Left cardiac atrium (tissue), 4 donors: Measurements from ENCODE around the gene CCDC127. TPM values are rescaled to one million over a fixed set of nuclear protein-coding genes. Genes with fewer than 3 reads are reported as not detected.

Experiments used
- ATAC-seq, 2 donors: fragments of 200-7000 bp; cut with Tn5 transposase; one replicate each; pipeline ENCODE4 v1.9.1; 2020; ENCODE audit warnings: mild to moderate bottlenecking in 2 of 2, moderate library complexity in 2 of 2
- DNase-seq: peaks from one replicate; pipeline ENCODE4 v3.0.0-alpha.2; 2020
- intact Hi-C, 2 donors: fragments of 100-400 bp; cut with DNase I; formaldehyde crosslinking; loops; one replicate each; pipeline versions ENCODE4 v1.14.1 to v1.15.1; 2022 to 2023
- total RNA-seq, 2 donors: library from RNA; stranded (reverse); fragmentation: NEBNext Ultra II Directional; extraction: Animal tissue kit (Norgen Biotek cat#: 25700); gene quantifications; one replicate each; pipeline ENCODE4 v1.2.1, GENCODE V29; 2021
- donor health status: DM: no; HTN: yes; CAD: no.
- donor health status: DM: no; HTN: yes; CAD: no; lungs with severe emphysema.
- donor health status: DM: yes; HTN: yes; CAD: no.
- donor health status: Dilated cardiomyopathy.

CCDC127 gene
- total RNA-seq, 2 donors from 2014 or later: 7.8 to 9.6 TPM

DNA sequence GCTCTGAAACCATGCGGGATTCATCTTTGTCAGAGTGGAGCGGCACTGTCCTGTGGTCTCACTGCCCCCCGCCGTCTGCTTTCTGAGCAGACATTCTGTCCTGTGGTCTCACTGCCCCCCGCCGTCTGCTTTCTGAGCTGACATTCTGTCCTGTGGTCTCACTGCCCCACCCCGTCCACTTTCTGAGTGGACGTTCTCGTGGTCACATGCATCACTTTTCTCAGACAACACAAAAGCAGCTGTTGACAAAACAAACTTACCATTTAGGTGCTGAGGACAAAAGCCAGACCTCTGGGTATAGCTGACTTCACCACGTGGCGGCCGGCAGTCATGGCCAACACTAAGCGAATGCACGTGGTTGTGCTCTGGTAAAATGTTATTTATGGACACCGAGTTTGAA, 23.9 kb downstream of the CCDC127 start:
- intact Hi-C loops: no loop called here
- DNase-seq: no peak
- ATAC-seq: peak in 1 of 2 donors; percentile 32

DNA sequence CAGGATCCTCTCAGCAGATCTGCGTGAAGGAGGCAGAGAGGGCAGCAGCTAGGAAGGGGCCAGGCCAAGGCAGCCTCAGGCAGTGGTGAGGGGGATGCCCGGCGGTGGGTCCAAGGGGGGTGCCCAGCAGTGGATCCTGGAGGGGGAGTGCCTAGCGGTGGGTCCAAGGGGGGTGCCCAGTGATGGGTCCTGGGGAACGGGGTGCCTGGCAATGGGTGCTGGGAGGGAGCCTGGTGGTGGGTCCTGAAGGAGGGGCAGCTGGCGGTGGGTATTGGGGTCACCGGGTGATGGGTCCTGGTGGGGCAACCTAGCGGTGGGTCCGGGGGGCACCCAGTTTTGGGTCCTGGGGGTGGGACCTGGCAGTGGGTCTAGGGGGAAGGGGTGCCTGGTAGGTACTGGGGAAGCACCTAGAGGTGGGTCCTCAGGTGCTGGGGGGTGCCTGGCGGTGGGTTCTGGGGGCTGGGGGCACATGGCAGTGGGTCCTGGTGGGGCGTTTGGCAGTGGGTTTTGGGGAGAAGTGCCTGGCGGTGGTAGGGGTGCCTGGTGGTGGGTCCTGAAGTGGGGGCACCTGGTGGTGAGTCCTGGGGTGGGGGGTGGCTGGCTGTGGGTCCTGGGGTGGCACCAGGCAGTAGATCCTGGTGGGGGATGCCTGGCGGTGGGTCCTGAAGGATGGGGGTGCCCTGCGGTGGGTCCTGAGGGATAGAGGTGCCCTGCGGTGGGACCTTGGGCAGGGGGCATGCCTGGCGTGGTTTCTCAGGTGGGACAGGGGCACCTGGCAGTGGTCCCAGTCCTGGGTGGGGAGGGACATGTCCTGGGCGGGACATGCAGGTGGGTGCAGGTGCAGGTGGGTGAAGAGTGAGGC, 24.8 kb downstream of the CCDC127 start:
- intact Hi-C loops: no loop called here
- DNase-seq (no peak), ATAC-seq (no peak)

DNA sequence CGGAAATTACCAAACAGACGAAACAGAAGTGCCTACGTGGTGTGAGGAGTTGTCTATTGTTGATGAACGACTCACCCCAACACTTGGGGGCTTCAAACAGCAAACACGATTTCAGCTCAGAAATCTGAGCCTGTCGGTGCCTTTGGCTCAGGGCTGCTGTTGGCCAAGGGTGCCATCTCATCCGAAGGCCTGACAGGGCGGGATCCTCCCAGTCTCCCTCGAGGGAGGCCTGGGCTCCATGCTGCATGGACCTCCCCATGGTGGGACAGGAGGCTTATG, 25.3 kb downstream of the CCDC127 start:
- ATAC-seq (no peak), DNase-seq (no peak)
- intact Hi-C loops: no loop called here

DNA sequence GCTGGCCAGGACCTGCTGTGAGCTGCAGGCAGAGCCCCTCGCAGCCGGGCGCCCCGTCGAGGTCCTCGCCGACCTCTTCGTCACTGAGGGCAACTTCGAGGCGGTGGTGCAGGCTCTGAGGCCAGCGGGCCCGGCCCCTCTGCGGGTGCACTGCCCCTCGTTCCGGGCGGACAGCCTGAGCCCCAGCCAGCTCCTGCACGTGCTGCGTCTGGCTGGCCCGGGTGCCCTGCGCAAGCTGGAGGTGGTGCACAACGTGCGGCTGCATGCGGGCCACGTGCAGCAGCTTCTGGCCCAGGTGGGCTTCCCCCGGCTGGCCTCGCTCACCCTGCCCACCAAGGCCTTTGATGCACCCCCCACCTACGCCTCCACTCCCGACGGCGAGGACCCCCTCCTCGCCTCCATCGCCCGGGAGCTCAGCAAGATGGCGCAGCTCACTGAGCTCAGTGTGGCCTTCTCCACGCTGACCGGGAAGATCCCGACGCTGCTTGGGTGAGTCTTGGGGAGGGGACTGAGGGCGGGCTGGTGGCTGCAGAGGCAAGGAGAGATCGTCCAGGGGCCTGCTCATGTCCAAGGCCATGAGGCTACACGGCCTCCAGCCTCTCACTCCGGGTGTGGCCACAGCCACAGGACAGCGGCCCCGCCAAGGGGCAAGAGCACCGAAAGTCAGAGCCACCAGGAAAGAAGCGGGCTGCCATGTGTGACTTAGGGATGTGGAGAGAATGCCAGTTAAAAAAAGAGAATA, 25.8 kb downstream of the CCDC127 start:
- intact Hi-C loops: no loop called here
- ATAC-seq (no peak), DNase-seq (no peak)

DNA sequence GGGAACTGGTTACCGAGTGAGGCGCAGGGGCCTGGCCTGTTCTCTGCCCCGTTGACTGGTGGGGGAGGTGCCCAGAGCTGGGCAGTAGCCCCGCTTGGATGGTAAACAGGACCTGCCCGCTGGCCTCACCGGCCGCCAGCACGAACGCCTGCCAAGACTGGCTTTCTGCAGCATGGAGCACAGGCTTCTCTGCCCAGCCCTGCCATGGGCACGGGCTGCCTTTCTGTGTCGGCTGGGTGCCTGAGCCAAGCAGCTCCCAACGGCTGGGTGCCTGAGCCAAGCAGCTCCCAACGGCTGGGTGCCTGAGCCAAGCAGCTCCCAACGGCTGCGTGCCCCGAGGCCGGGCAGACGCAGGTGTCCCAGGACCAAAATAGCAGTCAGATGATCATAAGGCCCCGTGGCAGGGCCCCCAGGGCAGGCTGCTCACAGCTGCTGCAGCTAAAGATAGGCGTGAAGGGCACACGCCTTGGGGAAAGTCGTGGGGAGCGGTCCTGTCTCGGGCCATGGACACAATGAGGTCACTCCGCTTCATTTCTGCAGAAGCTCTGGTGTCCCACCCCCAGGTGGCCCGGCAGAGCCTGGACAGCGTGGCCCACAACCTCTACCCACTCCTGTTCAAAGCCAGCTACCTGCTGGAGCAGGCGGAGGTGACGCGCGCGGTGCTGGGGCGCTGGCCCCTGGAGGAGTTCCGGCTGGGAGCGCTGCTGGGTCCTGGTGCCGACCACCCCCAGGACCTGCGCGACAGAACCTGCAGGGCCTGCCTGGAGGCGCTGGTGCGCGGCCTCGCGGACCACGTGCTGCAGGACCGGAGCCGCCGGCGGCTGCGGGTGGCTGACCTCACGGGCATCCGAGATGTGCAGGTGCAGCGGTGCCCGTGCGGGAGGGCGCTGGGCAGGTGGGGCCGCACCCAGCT, 26.7 kb downstream of the CCDC127 start, which contains the start of gene LRRC14B:
Gene LRRC14B (plus strand): TSS at position 460 of the 913 bp plus-strand sequence. CDS start 44 bp downstream, at position 504.
- intact Hi-C loops: no loop called here
- peak; percentile 66 to 73 for ATAC-seq
- DNase-seq: peak; percentile 71

DNA sequence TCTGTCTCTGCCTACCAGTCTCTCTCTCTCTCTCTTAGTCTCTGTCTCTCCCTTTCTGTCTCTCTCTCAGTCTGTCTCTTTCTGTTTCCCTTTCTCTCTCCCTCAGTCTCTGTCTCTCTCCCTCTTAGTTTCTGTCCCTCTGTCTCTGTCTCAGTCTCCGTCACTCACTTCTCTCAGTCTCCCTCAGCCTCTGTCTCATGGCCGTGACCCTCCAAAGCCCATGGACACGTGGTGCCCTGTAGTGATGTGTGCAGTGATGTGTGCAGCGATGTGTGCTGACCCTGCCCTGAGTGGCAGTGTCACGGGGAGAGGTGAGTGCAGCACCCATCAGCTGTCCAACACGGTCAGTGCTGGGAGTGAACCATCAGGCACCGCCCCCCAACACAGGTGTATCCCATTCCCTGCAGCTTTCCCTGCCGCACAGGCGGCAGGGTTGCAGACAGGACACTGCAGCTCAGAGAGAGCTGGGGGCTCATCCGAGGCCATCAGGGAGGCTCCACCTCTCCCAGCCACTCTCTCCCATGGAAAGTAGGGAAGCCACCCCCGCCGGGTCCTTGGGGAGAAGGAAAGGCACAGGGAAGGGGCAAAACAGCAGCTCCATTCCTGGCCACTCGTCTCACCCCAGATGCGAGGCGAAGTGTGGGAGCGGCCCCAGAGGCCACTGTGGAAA, 27.5 kb downstream of the CCDC127 start:
- no peak for DNase-seq
- intact Hi-C loops: no loop called here
- ATAC-seq: peak in 1 of 2 donors; percentile 4

DNA sequence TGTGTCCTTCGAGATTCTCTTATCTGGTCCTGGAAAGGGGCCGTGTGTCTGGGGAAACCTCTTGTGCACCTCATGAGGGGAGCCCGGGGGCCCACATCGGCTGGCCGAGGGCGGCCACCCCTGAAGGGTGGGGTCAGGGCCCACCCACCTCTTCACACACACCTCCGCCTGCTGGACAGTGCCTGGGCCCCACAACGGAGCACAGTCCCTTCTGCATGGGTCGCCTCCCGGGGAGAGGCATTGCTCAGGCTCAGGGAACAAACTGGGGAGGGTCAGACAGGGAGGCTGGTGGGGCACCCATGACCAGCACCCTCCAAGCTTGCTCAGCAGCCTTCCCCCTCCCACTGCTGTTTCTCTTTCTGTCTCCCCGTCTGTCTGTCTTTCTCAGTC, 28.0 kb downstream of the CCDC127 start:
- DNase-seq (no peak), ATAC-seq (no peak)
- intact Hi-C loops: no loop called here

DNA sequence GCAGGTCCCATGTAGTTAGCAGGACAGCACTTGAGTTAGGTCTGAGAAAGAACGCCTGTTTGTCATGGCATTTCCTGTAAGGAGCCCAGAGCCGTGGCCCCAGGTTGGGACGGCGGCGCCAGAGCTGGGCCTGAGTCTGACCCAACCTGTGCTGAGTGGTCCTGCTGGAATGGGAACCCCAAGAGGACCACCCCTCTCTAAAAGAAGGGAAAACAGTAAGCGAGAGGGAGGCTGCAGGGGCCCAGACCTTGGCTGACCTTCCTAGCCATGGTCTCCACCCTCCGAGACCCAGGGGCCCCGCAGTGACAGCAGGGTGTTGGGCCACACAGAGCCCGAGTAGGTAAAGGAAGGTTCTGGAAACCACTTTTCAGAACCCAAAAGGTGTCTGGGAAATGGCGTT, 28.5 kb downstream of the CCDC127 start:
- DNase-seq: no peak
- intact Hi-C loops: no loop called here
- no peak for ATAC-seq

DNA sequence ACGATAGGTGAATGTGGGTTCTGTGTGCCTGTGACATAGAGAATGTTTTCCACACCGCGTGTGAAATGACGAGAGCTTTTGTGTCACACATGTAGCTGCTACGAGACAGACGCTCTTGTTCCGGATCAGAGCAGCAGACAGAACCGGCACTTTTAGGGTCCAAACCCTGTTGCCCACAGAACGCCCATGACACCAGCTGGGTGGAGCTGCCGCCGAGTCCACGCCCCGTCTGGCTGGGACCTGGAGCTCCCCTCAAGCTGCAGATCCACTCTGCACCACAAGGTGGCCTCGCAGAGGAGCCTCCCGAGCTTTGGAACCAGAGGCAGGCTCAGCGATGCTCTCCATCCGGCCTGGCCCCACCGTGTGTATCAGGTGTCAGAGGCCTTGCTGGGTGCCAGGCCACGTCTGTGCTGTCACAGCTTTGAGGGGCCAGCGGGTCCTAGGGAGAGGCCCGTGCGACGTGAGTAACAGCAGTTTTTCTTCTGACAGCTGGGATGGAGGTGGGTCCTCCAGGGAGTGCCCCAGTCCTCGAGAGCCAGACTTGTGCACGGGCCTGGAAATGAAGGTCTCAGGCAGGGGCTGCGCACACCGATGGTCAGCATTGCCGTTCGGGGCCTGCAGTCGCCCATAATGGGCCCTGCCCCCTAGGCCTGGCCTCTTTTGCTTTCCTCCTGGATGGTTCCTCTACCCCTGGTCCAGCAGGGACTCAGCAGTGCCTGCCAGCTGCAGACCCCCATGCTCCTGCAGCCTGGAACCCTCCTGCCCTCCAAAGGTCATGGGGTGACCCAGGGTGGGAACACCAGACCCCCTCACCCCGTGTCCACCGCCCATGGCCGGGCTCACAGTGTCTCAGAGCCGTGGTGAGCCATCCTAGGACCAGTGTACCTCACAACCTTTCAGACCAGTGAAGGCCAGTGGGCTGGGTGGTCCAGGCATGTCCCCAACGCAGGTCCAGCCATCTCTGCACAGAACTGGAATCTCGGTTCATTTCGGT, 29.2 kb downstream of the CCDC127 start:
- peak; percentile 71 to 78 for ATAC-seq
- intact Hi-C loops: no loop called here
- DNase-seq: peak; percentile 91

DNA sequence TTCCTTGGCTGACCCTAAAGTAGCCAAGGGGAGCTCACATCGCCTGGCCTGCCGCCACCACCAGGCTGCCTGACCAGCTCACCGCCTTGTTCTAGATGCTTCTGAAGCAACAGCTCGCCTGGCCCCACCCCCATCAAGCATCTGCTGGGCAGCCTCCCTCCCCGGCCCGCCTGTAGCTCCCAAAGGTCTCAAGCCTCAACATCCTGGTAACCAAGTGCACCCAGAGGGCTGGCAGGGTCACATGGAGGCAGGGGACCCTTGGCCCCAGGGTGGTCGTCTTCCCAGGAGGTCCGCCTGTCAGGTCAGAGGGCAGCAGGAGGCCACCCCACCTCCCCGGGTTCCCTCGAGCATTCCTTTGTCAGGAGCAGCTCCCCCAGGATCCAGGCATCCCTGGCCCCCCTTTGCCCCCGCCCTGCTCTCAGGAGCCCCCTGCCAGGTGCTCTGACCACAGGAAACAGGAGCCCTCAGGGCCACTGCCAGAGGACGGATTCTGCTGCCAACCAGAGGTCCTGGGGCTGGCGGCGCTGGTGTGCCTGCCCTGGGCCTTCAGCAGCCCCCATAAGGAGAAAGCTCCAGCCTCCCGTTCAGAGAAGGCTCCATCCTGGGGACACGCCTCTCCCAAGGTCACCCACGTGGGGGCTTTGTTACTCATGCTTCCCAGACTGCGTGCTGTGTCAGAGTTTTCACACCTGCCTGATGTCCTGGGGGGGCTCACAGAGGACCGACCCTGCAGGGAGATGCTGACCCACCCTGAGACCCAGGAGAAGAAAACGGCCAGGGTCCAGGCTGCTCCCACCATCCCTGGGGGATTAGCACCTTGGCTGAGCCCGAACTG, 30.1 kb downstream of the CCDC127 start:
- ATAC-seq: no peak
- intact Hi-C loops: no loop called here
- DNase-seq: peak; percentile 25

DNA sequence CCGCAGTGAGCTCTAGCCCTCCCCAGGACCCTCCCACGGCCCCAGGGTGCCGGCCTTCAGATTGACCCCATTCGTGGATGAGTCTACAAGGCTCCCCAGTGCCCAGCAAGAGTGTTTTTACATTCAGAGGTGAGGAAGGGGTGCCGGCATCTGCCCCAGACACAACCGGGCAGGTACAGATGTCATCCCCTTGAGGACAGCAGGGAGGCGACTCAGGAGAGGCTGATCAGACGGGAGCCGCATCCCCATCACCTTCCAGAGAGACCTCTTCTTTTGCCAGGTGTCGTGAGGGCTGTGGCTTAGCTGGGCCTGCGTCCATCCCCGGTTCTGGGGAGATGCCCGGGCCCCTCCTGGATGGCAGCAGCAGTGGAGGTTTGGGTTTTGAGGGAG, 30.9 kb downstream of the CCDC127 start:
- no peak for ATAC-seq
- intact Hi-C loops: no loop called here
- peak; percentile 22 for DNase-seq

DNA sequence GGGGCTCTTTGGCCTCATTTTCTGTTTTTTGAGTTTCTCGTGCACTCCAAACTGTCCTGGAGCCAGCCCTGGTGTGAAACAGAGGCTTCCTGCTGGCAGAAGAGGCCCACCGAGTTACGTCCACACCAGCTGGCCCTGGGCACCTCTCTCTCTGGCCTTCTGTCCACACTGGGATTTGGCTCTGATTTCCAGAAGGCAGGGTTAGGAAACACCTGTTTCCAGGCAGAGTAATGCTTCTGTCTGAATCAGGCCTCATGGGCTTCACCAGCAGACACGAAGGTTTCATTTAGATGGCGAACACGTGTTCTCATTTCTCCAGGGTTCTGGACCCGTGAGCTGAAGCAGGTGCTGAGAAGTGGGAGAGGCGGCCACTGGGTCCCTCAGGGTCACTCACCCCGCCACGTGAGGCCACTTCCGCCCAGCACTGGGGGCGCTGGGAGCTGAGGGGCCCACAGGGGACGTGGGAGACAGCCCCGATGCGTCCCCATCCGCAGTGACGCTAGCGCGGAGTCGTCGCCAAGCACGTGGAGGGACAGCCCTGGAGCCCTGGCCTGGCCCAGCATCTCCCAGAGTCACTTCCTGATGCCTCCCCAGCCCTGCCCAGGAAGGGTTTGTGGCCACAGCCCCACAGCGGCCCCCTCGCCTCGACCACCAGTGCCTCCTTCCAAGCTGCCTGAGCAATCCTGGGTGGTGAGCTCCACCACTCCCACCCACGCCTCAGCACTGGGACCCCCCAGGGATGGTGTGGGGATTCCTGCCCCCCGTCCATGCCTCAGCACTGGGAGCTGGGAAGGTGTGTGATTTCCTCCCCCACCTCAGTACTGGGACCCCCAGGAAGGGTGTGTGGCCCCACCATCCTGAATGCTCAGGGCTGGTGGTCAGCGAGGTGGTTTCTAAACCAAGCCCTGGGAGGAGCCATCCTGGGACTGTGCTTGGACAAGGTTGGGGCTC, 31.6 kb downstream of the CCDC127 start:
- DNase-seq: peak; percentile 13
- no peak for ATAC-seq
- intact Hi-C loops: no loop called here

DNA sequence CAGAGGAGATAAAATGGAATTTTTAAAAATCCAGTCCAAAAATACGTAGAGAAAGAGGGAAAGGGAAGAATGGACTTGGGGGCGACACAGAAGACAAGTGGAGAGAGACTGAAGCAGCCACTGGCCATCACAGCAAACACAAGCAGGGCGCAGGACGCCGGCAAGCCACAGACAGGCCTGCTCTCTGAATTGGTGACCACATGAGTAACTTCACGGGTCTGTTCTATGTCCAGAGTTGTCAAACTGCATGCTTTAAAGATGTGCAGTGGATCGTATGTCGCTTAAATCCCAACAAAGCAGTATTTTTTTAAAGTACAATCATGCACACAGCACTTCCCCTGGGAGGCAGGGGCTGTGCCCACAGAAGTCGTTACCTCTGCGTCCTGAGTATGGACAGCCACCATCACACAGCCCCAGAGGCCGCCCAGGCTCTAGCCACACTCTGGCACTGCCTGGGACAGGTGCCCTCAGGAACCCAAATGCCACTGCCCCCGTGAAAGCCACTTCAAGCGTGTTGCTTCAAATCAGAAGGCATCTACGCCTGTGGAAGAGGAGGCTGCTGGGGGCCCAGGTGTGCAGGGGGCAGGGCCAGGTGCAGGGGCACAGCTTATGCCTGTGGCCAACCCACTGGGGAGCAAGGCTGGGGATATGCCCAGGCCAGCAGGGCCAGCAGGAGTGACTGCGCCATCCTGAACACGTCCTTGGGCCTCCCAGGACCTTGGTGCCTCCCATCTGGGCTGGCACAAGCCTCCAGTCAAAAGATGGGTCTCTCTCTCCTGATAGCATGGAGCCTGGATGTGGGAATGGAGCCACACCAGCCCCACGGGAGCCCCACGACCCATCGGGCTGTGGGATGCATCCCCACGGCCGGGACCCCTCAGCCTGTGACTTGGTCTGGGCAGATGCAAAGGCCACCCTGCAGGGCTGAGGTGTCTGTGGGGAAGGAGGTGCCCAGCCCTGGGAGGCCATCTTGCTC, 32.6 kb downstream of the CCDC127 start:
- intact Hi-C loops: no loop called here
- DNase-seq: peak; percentile 21
- ATAC-seq: no peak

DNA sequence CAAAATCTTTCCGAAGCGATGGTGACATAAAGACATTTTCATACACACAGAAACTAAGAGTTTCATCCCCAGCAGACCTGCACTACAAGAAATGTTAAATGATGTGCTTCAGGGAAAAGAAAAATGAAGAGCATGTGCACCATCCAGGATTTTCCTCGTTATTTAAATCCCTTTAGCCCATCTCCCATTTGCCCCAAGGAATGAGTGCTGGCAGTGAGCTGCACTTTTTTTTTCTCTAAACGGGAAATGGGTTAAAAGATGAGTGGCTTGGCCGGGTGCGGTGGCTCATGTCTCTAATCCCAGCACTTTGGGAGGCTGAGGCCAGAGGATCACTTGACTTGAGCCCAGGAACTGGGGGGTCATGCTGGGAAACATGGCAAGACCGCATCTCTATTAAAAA, 33.5 kb downstream of the CCDC127 start:
- ATAC-seq: no peak
- intact Hi-C loops: no loop called here
- peak; percentile 5 for DNase-seq

DNA sequence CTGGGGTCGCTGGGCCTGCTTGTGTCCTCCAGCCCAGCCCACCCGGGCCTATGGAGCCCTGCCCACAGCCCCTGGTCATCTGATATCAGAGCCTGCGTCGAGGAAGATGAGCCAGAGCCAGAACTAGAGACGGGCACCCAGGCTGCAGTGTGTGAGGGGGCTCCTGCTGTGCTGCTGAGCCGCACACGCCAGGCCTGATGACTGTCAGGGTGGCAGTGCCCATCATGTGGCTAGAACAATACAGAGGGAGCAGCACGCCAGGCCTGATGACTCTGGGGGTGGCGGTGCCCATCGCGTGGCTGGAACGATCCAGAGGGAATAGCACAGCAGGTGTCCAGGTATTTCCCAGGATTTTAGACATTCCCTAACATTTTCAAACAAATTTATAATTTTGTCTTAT, 35.8 kb downstream of the CCDC127 start:
- intact Hi-C loops: no loop called here
- ATAC-seq (no peak), DNase-seq (no peak)
